ENCODE data around the gene EVI5.
"Not testable (repeated sequence)": the region's sequence is repeated elsewhere in the genome, so short reads cannot be mapped to it uniquely, and the experiment has no call there.

EVI5 gene

GRCh38 chr1:92655197-92655801, 129.6 kb downstream of the EVI5 start:
- Mint-ChIP-seq H3K27me3 (no peaks in the 10 kb centered on the region), H3K36me3 (peaks cover 72 to 83% of the 10 kb centered on the region in 2 donors), H3K9me3 (peaks cover 26 to 28% of the 10 kb centered on the region in 2 donors), H3K4me1 (no peaks in the 10 kb centered on the region), H3K27ac (no peak overlapping the region), H3K4me3 (no peak overlapping the region)
- DNase-seq, result no peak
- ATAC-seq (replicated peaks), result no peak

- peaks cover 22 to 28% of the 10 kb centered on the region in 2 donors for H3K9me3 Mint-ChIP-seq
- H3K27me3 Mint-ChIP-seq, result no peaks in the 10 kb centered on the region
- peaks cover 60 to 74% of the 10 kb centered on the region in 2 donors for H3K36me3 Mint-ChIP-seq
- DNase-seq (no peak), ATAC-seq (replicated peaks) (no peak)
- no peak overlapping the region for H3K27ac Mint-ChIP-seq
- H3K4me1 Mint-ChIP-seq, result no peaks in the 10 kb centered on the region
- no peak overlapping the region for H3K4me3 Mint-ChIP-seq
Observed at GRCh38 chr1:92653605-92654381, 131.1 kb downstream of the EVI5 start.

DNA sequence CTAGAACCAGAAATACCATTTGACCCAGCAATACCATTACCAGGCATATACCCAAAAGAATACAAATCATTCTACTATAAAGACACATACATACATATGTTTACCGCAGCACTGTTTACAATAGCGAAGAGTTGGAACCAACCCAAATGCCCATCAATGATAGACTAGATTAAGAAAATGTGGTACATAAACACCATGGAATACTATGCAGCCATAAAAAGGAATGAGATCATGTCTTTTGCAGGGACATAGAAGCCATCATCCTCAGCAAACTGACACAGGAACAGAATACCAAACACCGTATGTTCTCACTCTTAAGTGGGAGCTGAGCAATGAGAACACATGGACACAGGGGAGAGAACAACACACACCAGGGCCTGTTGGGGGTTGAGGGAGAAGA, 144.2 kb downstream of the EVI5 start:
- H3K4me1 Mint-ChIP-seq; H3K27me3 Mint-ChIP-seq; H3K9me3 Mint-ChIP-seq; H3K4me3 Mint-ChIP-seq; H3K27ac Mint-ChIP-seq; ATAC-seq (replicated peaks); DNase-seq: not testable (repeated sequence)
- peaks cover 16 to 25% of the 10 kb centered on the region in 2 donors for H3K36me3 Mint-ChIP-seq

- ATAC-seq (replicated peaks) (no peak), DNase-seq (no peak)
- H3K4me3 Mint-ChIP-seq, result no peak overlapping the region
- H3K27me3 Mint-ChIP-seq, result no peaks in the 10 kb centered on the region
- peaks cover 35 to 41% of the 10 kb centered on the region in 2 donors for H3K36me3 Mint-ChIP-seq
- no peak overlapping the region for H3K27ac Mint-ChIP-seq
- no peaks in the 10 kb centered on the region for H3K4me1 Mint-ChIP-seq
- H3K9me3 Mint-ChIP-seq, result peaks cover 0 to 1% of the 10 kb centered on the region in 2 donors
Observed at GRCh38 chr1:92638498-92638897, 146.4 kb downstream of the EVI5 start.

DNA sequence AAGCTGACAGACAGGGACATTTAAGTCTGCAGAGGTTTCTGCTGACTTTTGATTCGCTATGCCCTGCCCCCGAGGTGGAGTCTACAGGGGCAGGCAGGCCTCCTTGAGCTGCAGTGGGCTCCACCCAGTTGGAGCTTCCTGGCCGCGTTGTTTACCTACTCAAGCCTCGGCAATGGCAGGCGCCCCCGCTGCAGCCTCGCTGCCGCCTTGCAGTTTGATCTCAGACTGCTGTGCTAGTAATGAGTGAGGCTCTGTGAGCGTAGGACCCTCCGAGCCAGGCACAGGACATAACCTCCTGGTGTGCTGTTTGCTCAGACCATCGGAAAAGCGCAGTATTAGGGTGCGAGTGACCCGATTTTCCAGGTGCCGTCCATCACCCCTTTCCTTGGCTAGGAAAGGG, 149.7 kb downstream of the EVI5 start:
- DNase-seq; H3K27ac Mint-ChIP-seq; H3K9me3 Mint-ChIP-seq; H3K27me3 Mint-ChIP-seq; H3K4me1 Mint-ChIP-seq; H3K4me3 Mint-ChIP-seq; ATAC-seq (replicated peaks): not testable (repeated sequence)
- peaks cover 39 to 47% of the 10 kb centered on the region in 2 donors for H3K36me3 Mint-ChIP-seq

DNA sequence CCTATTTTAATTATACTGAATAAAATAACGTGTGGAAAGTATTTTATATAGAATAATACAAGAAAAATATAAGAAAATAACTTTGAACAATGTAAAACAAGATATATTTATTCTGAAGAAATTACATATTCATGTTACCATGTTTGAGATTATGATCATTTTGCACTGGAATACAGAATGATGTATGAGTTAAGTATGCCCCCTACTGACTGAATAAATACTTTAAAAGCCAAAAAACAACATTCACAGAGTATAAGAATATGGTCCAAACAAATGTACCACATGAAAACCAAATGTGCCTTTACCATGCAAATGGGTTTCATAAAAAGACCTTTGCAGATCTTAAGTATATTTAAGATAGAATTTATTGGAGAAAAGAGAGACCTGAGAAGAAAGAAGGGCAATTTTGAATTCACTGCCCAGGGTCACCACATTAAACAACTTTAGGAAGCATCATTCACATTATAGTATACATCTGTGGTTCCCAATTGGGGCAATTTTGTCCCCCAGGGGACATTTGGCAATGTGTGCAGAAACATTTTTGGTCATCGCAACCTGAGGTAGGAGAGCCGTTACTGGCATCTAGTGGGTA, 161.6 kb downstream of the EVI5 start:
- H3K36me3 Mint-ChIP-seq, result peaks cover 8 to 20% of the 10 kb centered on the region in 2 donors
- no peak for DNase-seq
- H3K9me3 Mint-ChIP-seq, result no peaks in the 10 kb centered on the region
- no peaks in the 10 kb centered on the region for H3K4me1 Mint-ChIP-seq
- H3K27me3 Mint-ChIP-seq, result no peaks in the 10 kb centered on the region
- peak; percentile 61 to 64 for ATAC-seq (replicated peaks)
- H3K4me3 Mint-ChIP-seq, result no peak overlapping the region
- no peak overlapping the region for H3K27ac Mint-ChIP-seq

GRCh38 chr1:92619466-92620189, 165.3 kb downstream of the EVI5 start:
- Mint-ChIP-seq H3K27me3 (no peaks in the 10 kb centered on the region), H3K9me3 (no peaks in the 10 kb centered on the region), H3K4me3 (no peak overlapping the region), H3K27ac (no peak overlapping the region), H3K4me1 (no peaks in the 10 kb centered on the region), H3K36me3 (peaks cover 28 to 37% of the 10 kb centered on the region in 2 donors)
- ATAC-seq (replicated peaks) (no peak), DNase-seq (no peak)

DNA sequence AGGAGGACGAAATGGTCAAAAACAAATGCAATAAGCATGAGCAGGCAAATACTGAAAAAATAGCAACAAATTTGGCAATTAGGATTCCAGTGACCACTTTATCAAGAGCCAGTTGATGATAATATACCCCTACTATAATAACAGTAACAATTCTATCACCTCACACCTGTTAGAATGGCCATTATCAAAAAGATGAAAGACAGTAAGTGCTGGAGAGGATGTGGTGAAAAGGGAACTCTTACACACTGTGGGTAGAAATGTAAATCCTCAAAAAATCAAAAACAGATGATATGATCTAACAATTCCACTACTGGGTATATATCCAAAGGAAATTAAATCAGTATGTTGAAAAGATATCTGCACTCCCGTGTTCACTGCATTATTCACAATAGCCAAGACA, 183.9 kb downstream of the EVI5 start:
- Mint-ChIP-seq H3K36me3 (peaks cover 6 to 11% of the 10 kb centered on the region in 2 donors), H3K27me3 (no peaks in the 10 kb centered on the region), H3K4me1 (no peaks in the 10 kb centered on the region), H3K9me3 (no peaks in the 10 kb centered on the region), H3K4me3 (no peak overlapping the region), H3K27ac (no peak overlapping the region)
- DNase-seq, result no peak
- ATAC-seq (replicated peaks), result no peak

DNA sequence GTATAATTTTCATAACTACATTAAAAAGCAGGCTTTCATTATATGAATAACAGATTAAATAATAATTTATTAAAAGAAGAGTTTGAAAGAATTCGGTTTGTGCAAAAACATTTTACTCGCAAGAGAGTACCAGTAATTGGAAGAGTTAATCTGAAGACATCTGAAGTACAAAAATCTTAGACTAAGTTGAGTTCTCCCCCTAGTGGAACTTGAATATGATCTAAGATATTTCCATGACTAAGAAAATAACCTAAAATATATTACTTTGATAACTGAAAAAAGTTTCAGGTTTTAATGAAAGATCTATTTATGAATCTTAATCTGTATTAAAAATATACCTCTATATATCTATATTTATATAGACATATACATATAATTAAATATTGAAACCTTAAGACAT, 185.7 kb downstream of the EVI5 start:
- H3K27me3 Mint-ChIP-seq, result no peaks in the 10 kb centered on the region
- peaks cover 9 to 10% of the 10 kb centered on the region in 2 donors for H3K36me3 Mint-ChIP-seq
- no peaks in the 10 kb centered on the region for H3K9me3 Mint-ChIP-seq
- DNase-seq (no peak), ATAC-seq (replicated peaks) (no peak)
- H3K4me3 Mint-ChIP-seq, result no peak overlapping the region
- H3K4me1 Mint-ChIP-seq, result no peaks in the 10 kb centered on the region
- H3K27ac Mint-ChIP-seq, result no peak overlapping the region

- not testable (repeated sequence) for DNase-seq; H3K27ac Mint-ChIP-seq; H3K4me1 Mint-ChIP-seq; H3K27me3 Mint-ChIP-seq; H3K4me3 Mint-ChIP-seq; ATAC-seq (replicated peaks)
- Mint-ChIP-seq H3K36me3 (peaks cover 32 to 37% of the 10 kb centered on the region in 2 donors), H3K9me3 (peaks cover 14 to 15% of the 10 kb centered on the region in 2 donors)
Observed at GRCh38 chr1:92589361-92589760, 195.5 kb downstream of the EVI5 start.

- Mint-ChIP-seq H3K9me3 (peaks cover 12 to 15% of the 10 kb centered on the region in 2 donors), H3K27me3 (no peaks in the 10 kb centered on the region), H3K4me3 (no peak overlapping the region), H3K27ac (no peak overlapping the region), H3K4me1 (peaks cover 7 to 8% of the 10 kb centered on the region in 2 donors), H3K36me3 (peaks cover 25 to 37% of the 10 kb centered on the region in 2 donors)
- peak; percentile 77 to 87 for ATAC-seq (replicated peaks)
- DNase-seq, result peak; percentile 29
Observed at GRCh38 chr1:92587445-92587844, 197.5 kb downstream of the EVI5 start.

GRCh38 chr1:92585831-92586230, 199.1 kb downstream of the EVI5 start:
- H3K27ac Mint-ChIP-seq, result no peak overlapping the region
- H3K9me3 Mint-ChIP-seq, result peaks cover 12 to 15% of the 10 kb centered on the region in 2 donors
- H3K4me1 Mint-ChIP-seq, result peaks cover 7 to 8% of the 10 kb centered on the region in 2 donors
- no peak for DNase-seq
- no peak for ATAC-seq (replicated peaks)
- peaks cover 30 to 34% of the 10 kb centered on the region in 2 donors for H3K36me3 Mint-ChIP-seq
- H3K4me3 Mint-ChIP-seq, result no peak overlapping the region
- no peaks in the 10 kb centered on the region for H3K27me3 Mint-ChIP-seq

- H3K27ac Mint-ChIP-seq, H3K27me3 Mint-ChIP-seq, H3K4me3 Mint-ChIP-seq, H3K4me1 Mint-ChIP-seq, DNase-seq: not testable (repeated sequence)
- H3K36me3 Mint-ChIP-seq, result peaks cover 21 to 25% of the 10 kb centered on the region in 2 donors
- H3K9me3 Mint-ChIP-seq, result peaks cover 5 to 11% of the 10 kb centered on the region in 2 donors
- peak in 1 of 2 donors; percentile 8 for ATAC-seq (replicated peaks)
Observed at GRCh38 chr1:92584810-92585209, 200.1 kb downstream of the EVI5 start.

Measured in stimulated activated naive B cell treated with anti-CD40 and anti-IgM and Interleukin-4, amounts not matched to agents 10 μg/mL and 1 μg/mL and 100 μg/mL, for 72 hours (primary cell).